Epithelial cell of prostate (primary cell): ENCODE results near the gene WNT1.

Source experiments
- DNase-seq: peaks from one replicate; pipeline ENCODE4 v3.0.0-alpha.2; 2011; ENCODE audit warnings: low read depth, low spot score
- H3K27ac ChIP-seq: fragments of 450-650 bp; 2 replicates; pipeline ENCODE4 v1.5.1; 2017; ENCODE audit warnings: mild to moderate bottlenecking

Gene WNT1

GRCh38 chr12:48979602-48980388, 1.7 kb downstream of the WNT1 start:
- DNase-seq = no peak
- H3K27ac ChIP-seq = no peak overlapping the region

GRCh38 chr12:48980389-48980952, 2.3 kb downstream of the WNT1 start:
- DNase-seq = no peak
- no peak overlapping the region for H3K27ac ChIP-seq

- H3K27ac ChIP-seq = no peak overlapping the region
- DNase-seq = no peak
Measured at GRCh38 chr12:48980953-48981756, 3.0 kb downstream of the WNT1 start.

- H3K27ac ChIP-seq = no peak overlapping the region
- DNase-seq = no peak
Measured at GRCh38 chr12:48981757-48982157, 3.6 kb downstream of the WNT1 start.

- DNase-seq = no peak
- H3K27ac ChIP-seq = no peak overlapping the region
Measured at GRCh38 chr12:48982397-48983080, 4.4 kb downstream of the WNT1 start.

- no peak for DNase-seq
- no peak overlapping the region for H3K27ac ChIP-seq
Measured at GRCh38 chr12:48985475-48985897, 7.4 kb downstream of the WNT1 start.

- H3K27ac ChIP-seq = no peak overlapping the region
- DNase-seq = no peak
Measured at GRCh38 chr12:48985901-48986300, 7.8 kb downstream of the WNT1 start.

GRCh38 chr12:48986720-48987291, 8.7 kb downstream of the WNT1 start:
- DNase-seq = no peak

GRCh38 chr12:48988030-48988649, 10.0 kb downstream of the WNT1 start:
- no peak for DNase-seq
- no peak overlapping the region for H3K27ac ChIP-seq

More at GRCh38 chr12:48986720-48987291, 8.7 kb downstream of the WNT1 start:
- no peak overlapping the region for H3K27ac ChIP-seq

GRCh38 chr12:48990552-48990951, 12.4 kb downstream of the WNT1 start:
- no peak overlapping the region for H3K27ac ChIP-seq
- no peak for DNase-seq

GRCh38 chr12:48991247-48992050, 13.3 kb downstream of the WNT1 start:
- H3K27ac ChIP-seq = no peak overlapping the region
- DNase-seq = no peak

- H3K27ac ChIP-seq = no peak overlapping the region
- DNase-seq = no peak
Measured at GRCh38 chr12:48993787-48994186, 15.7 kb downstream of the WNT1 start.

- H3K27ac ChIP-seq = no peak overlapping the region
- DNase-seq = no peak
Measured at GRCh38 chr12:48994224-48995085, 16.3 kb downstream of the WNT1 start.

- H3K27ac ChIP-seq = no peak overlapping the region
- DNase-seq = no peak
Measured at GRCh38 chr12:48995086-48995879, 17.2 kb downstream of the WNT1 start.

- no peak overlapping the region for H3K27ac ChIP-seq
Measured at GRCh38 chr12:48996794-48997718, 18.9 kb downstream of the WNT1 start.

More at GRCh38 chr12:48996794-48997718, 18.9 kb downstream of the WNT1 start:
- DNase-seq = no peak
